GM18508 (cell line): Measurements from ENCODE around the gene ASB16.

Source experiments
- ATAC-seq: cut with Tn5 transposase; IDR thresholded peaks from one replicate; pipeline ENCODE4 v1.9.1; 2021; ENCODE audit warnings: moderate number of reproducible peaks; ENCODE audit not compliant: insufficient read depth, unreplicated experiment

The ASB16 gene

GRCh38 chr17:44205962-44206824 is 35.7 kb downstream of the ASB16 start:
- no peak for ATAC-seq

- no peak for ATAC-seq
These were observed 36.3 kb downstream of the ASB16 start for GRCh38 chr17:44206825-44207155.

- no peak for ATAC-seq
These were observed 36.8 kb downstream of the ASB16 start for GRCh38 chr17:44207319-44207718.

- no peak for ATAC-seq
These were observed 37.2 kb downstream of the ASB16 start for GRCh38 chr17:44207743-44208142.

GRCh38 chr17:44209786-44210341 is 39.4 kb downstream of the ASB16 start:
- ATAC-seq, result no peak

- no peak for ATAC-seq
These were observed 40.1 kb downstream of the ASB16 start for GRCh38 chr17:44210342-44211192.

- no peak for ATAC-seq
These were observed 41.1 kb downstream of the ASB16 start for GRCh38 chr17:44211281-44212265.

- no peak for ATAC-seq
These were observed 42.3 kb downstream of the ASB16 start for GRCh38 chr17:44212507-44213402.

- ATAC-seq, result no peak
These were observed 43.1 kb downstream of the ASB16 start for GRCh38 chr17:44213403-44214229.

GRCh38 chr17:44214230-44214494 is 43.7 kb downstream of the ASB16 start:
- ATAC-seq, result no peak

- no peak for ATAC-seq
These were observed 44.4 kb downstream of the ASB16 start for GRCh38 chr17:44214896-44215295.

- no peak for ATAC-seq
These were observed 45.7 kb downstream of the ASB16 start for GRCh38 chr17:44216173-44216572.

- ATAC-seq, result no peak
These were observed 46.2 kb downstream of the ASB16 start for GRCh38 chr17:44216694-44217093.

- no peak for ATAC-seq
These were observed 47.3 kb downstream of the ASB16 start for GRCh38 chr17:44217738-44218343.

- ATAC-seq, result no peak
These were observed 48.0 kb downstream of the ASB16 start for GRCh38 chr17:44218344-44219107.

- no peak for ATAC-seq
These were observed 48.7 kb downstream of the ASB16 start for GRCh38 chr17:44219108-44219615.

- no peak for ATAC-seq
These were observed 49.2 kb downstream of the ASB16 start, which contains the start of gene UBTF for GRCh38 chr17:44219616-44220212. UBTF (minus strand) TSS chr17:44219675; CDS start chr17:44218229, 1,446 bp downstream.
